Endothelial cell of umbilical vein (primary cell): ENCODE results near the gene OVCH2.

Experiments
- EZH2 ChIP-seq: IDR thresholded peaks from 2 replicates; pipeline ENCODE4 v1.6.1; 2012; ENCODE audit warnings: borderline replicate concordance, low read depth, mild to moderate bottlenecking, moderate library complexity, low read length, inconsistent platforms; ENCODE audit not compliant: severe bottlenecking
- FOS ChIP-seq: IDR thresholded peaks from 2 replicates; pipeline ENCODE4 v1.6.1; 2011; ENCODE audit warnings: mild to moderate bottlenecking, low read length, moderate library complexity, borderline replicate concordance; ENCODE audit not compliant: insufficient read depth
- GATA2 ChIP-seq: IDR thresholded peaks from 2 replicates; pipeline ENCODE4 v1.7.0; 2011; ENCODE audit warnings: low read depth, mild to moderate bottlenecking, moderate library complexity, mixed read lengths, low read length; ENCODE audit not compliant: insufficient read length, insufficient read depth
- JUN ChIP-seq: IDR thresholded peaks from 2 replicates; pipeline ENCODE4 v1.6.1; 2011; ENCODE audit warnings: borderline replicate concordance, low read depth; ENCODE audit not compliant: insufficient read length, insufficient read depth
- MAX ChIP-seq: IDR thresholded peaks from 2 replicates; pipeline ENCODE4 v1.6.1; 2011; ENCODE audit not compliant: insufficient read depth, insufficient read length
- MYC ChIP-seq: IDR thresholded peaks from one replicate; pipeline ENCODE4 v1.6.1; 2011; ENCODE audit warnings: mild to moderate bottlenecking, low read depth, low read length
- POLR2A ChIP-seq: IDR thresholded peaks from 2 replicates; pipeline ENCODE4 v1.6.1; 2012; ENCODE audit warnings: low read depth, mild to moderate bottlenecking, control low read depth, low read length
- POLR2AphosphoS5 ChIP-seq: IDR thresholded peaks from 2 replicates; pipeline ENCODE4 v1.6.1; 2012; ENCODE audit warnings: low read depth, mild to moderate bottlenecking, control low read depth, low read length, moderate library complexity; ENCODE audit not compliant: insufficient read depth
- TF ChIP-seq, protein P1 (sequence below), 2 donors: IDR thresholded peaks; 1 replicate in 1 of 2; 2 replicates in 1 of 2; pipeline ENCODE4 v1.5.1; 2011; ENCODE audit warnings: low read length in 2 of 2, mild to moderate bottlenecking in 2 of 2, moderate library complexity in 2 of 2, control low read depth in 1 of 2, inconsistent platforms in 1 of 2, low read depth in 1 of 2; ENCODE audit not compliant: insufficient read depth in 1 of 2; ENCODE audit errors: extremely low read depth in 1 of 2

GRCh38 chr11:7648264-7648663 is 58.0 kb downstream of the OVCH2 start:
- TF ChIP-seq, protein P1, sequence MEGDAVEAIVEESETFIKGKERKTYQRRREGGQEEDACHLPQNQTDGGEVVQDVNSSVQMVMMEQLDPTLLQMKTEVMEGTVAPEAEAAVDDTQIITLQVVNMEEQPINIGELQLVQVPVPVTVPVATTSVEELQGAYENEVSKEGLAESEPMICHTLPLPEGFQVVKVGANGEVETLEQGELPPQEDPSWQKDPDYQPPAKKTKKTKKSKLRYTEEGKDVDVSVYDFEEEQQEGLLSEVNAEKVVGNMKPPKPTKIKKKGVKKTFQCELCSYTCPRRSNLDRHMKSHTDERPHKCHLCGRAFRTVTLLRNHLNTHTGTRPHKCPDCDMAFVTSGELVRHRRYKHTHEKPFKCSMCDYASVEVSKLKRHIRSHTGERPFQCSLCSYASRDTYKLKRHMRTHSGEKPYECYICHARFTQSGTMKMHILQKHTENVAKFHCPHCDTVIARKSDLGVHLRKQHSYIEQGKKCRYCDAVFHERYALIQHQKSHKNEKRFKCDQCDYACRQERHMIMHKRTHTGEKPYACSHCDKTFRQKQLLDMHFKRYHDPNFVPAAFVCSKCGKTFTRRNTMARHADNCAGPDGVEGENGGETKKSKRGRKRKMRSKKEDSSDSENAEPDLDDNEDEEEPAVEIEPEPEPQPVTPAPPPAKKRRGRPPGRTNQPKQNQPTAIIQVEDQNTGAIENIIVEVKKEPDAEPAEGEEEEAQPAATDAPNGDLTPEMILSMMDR (IDR thresholded peaks at IDR 0.05; ENCODE audit: extremely low read depth in 1 of 2, insufficient read depth in 1 of 2, low read depth in 1 of 2, low read length in 2 of 2), result no peak
- TF ChIP-seq MAX, result no peak
- TF ChIP-seq EZH2, result no peak
- no peak for TF ChIP-seq MYC
- no peak for TF ChIP-seq POLR2A
- no peak for TF ChIP-seq FOS
- no peak for TF ChIP-seq GATA2
- TF ChIP-seq POLR2AphosphoS5, result no peak
- TF ChIP-seq JUN, result no peak
